ENCODE results near the gene SDK2. TPM values are rescaled to one million over a fixed set of nuclear protein-coding genes. Genes with fewer than 3 reads are reported as not detected.

SDK2 gene
- total and polyA plus RNA-seq, 2 of the 4 experiments (the other 2 are of a cell fraction), result under 0.01 to 0.03 TPM

GRCh38 chr17:73335591-73336407, 308.4 kb downstream of the SDK2 start:
- dilution Hi-C loops (cut with HindIII; ENCODE audit: low sequenced_read_pairs, unreplicated experiment) (no loop called here), in situ Hi-C loops (cut with MboI; ENCODE audit: low sequenced_read_pairs) (no loop called here), intact Hi-C loops (cut with micrococcal nuclease) (no loop called here)
- Histone ChIP-seq H3K79me1 (ENCODE audit: low read depth in 1 of 2, low read length in 2 of 2) (peaks cover 0 to 17% of the 10 kb centered on the region in 2 experiments; a peak in 1 of 4 replicates), H3K56ac (ENCODE audit: extremely low read depth, insufficient read depth, low read length) (no peak overlapping the region), H3K23ac (ENCODE audit: low read depth, low read length) (no peak overlapping the region), H3K4ac (ENCODE audit: low read depth, low read length) (peak overlapping the region; percentile 98; the same call in 1 of the 2 replicates), H3K18ac (ENCODE audit: low read depth, low read length) (no peak overlapping the region), H3K14ac (replicated peaks; ENCODE audit: low read depth, low read length) (no peak overlapping the region), H3K9me3 (ENCODE audit: control insufficient read depth, insufficient read depth, low read length) (no peaks in the 10 kb centered on the region), H3K9me1 (ENCODE audit: insufficient read depth, low read length) (peaks cover 22% of the 10 kb centered on the region), H3K27ac (ENCODE audit: insufficient read depth, low read length) (no peak overlapping the region), H3K27me3 (ENCODE audit: control insufficient read depth, insufficient read depth, low read length) (no peaks in the 10 kb centered on the region), H2BK120ac (ENCODE audit: low read depth, low read length) (no peak overlapping the region), H4K91ac (ENCODE audit: insufficient read depth, low read depth, low read length) (peak overlapping the region; percentile 13; the same call in 1 of the 2 replicates), H2BK15ac (ENCODE audit: low read depth, low read length) (no peak overlapping the region), H2BK20ac (ENCODE audit: low read depth, low read length) (no peak overlapping the region; the same call in none of the 2 replicates), H2AFZ (replicated peaks; ENCODE audit: low read length, poor library complexity) (peak overlapping the region; percentile 48), H3K4me1 (ENCODE audit: control insufficient read depth, insufficient read depth, low read length) (peaks cover 29% of the 10 kb centered on the region), H2AK9ac (replicated peaks; ENCODE audit: low read depth, low read length, poor library complexity) (peak overlapping the region; percentile 58), H2AK5ac (ENCODE audit: low read depth, low read length) (no peak overlapping the region), H3K9ac (ENCODE audit: low read depth, low read length) (no peak overlapping the region), H3K4me3 (ENCODE audit: insufficient read depth, low read depth, low read length) (no peak overlapping the region), H4K20me1 (ENCODE audit: insufficient read depth, low read length) (no peaks in the 10 kb centered on the region), H2BK5ac (ENCODE audit: low read depth, low read length, poor library complexity, severe bottlenecking) (no peak overlapping the region), H4K5ac (ENCODE audit: low read depth, low read length) (no peak overlapping the region; the same call in 1 of the 2 replicates), H3K4me2 (ENCODE audit: low read depth, low read length) (no peak overlapping the region), H3K36me3 (ENCODE audit: control insufficient read depth, insufficient read depth, low read length) (no peaks in the 10 kb centered on the region), H4K8ac (ENCODE audit: low read depth in 2 of 2, low read length in 2 of 2) (no peak overlapping the region)
- ChIA-PET CTCF (interaction anchor here (0.7 kb wide), 1 partner anchor 15 kb away, joined by 4 read pairs; no protein-coding TSS in a partner anchor), POLR2A (ENCODE audit: unreplicated experiment) (no interaction called here)
- ATAC-seq (ENCODE audit: low read depth) (no peak), DNase-seq (no peak)
- no peak for TF ChIP-seq BHLHE40 (IDR thresholded peaks at IDR 0.05; ENCODE audit: low read depth, low read length)
- TF ChIP-seq RFX5 (IDR thresholded peaks at IDR 0.05; ENCODE audit: low read depth, low read length), result no peak
- no peak for TF ChIP-seq CHD1 (IDR thresholded peaks at IDR 0.05; ENCODE audit: low read depth, low read length)
- no peak for TF ChIP-seq RCOR1 (IDR thresholded peaks at IDR 0.05; ENCODE audit: insufficient replicate concordance, low read length)
- TF ChIP-seq RAD21 (IDR thresholded peaks at IDR 0.05; ENCODE audit: low read length), result no peak
- no TSS peak for BruUV-seq (replicated peaks)
- WGBS, 2 experiments (ENCODE audit: extremely low coverage in 2 of 2, insufficient read length in 1 of 2), result no CpG with 5 or more reads among the region's 12 CpGs
